CD4-positive, alpha-beta memory T cell (primary cell): Measurements from ENCODE around the gene DISP3. TPM values are rescaled to one million over a fixed set of nuclear protein-coding genes. Genes with fewer than 3 reads are reported as not detected.

Source experiments
- CTCF ChIA-PET: fragments of 350-600 bp; sonication (Branson Sonifier 250); formaldehyde crosslinking; loops from one replicate; lab custom pipeline; 2021; ENCODE audit warnings: inconsistent platforms; ENCODE audit not compliant: partially characterized antibody; lab: Charles Lee
- POLR2A ChIA-PET: fragments of 350-600 bp; sonication (Branson Sonifier 250); formaldehyde crosslinking; loops from one replicate; lab custom pipeline; 2021; ENCODE audit not compliant: partially characterized antibody; lab: Charles Lee
- DNase-seq, 5 donors: peaks; one replicate each; pipeline versions ENCODE4 v3.0.0 to v3.0.0-alpha.2; 2020 to 2022; ENCODE audit warnings: mixed read lengths in 1 of 5
- H3K27ac ChIP-seq: one replicate; pipeline ENCODE4 v1.7.0; 2013; ENCODE audit warnings: low read depth, low read length
- H3K27me3 ChIP-seq: 2 replicates; pipeline ENCODE4 v1.7.0; 2013; ENCODE audit warnings: mild to moderate bottlenecking, low read length, moderate library complexity; ENCODE audit not compliant: insufficient read depth
- H3K36me3 ChIP-seq: 2 replicates; pipeline ENCODE4 v1.7.0; 2013; ENCODE audit warnings: mild to moderate bottlenecking, low read length, moderate library complexity; ENCODE audit not compliant: insufficient read depth
- H3K4me1 ChIP-seq: 2 replicates; pipeline ENCODE4 v1.7.0; 2013; ENCODE audit warnings: mild to moderate bottlenecking, low read length, moderate library complexity; ENCODE audit not compliant: insufficient read depth
- H3K4me3 ChIP-seq, 2 donors: one replicate each; pipeline ENCODE4 v1.7.0; 2013; ENCODE audit warnings: low read length in 2 of 2, mild to moderate bottlenecking in 1 of 2
- H3K9me3 ChIP-seq, 2 donors: one replicate each; pipeline ENCODE4 v1.7.0; 2013; ENCODE audit warnings: low read length in 2 of 2, control low read depth in 1 of 2; ENCODE audit not compliant: control insufficient read depth in 1 of 2
- H3K27ac Mint-ChIP-seq, 7 donors: one replicate each; pipeline ENCODE4 v1.8.0; 2020 to 2021; ENCODE audit warnings: mixed read lengths in 7 of 7, mild to moderate bottlenecking in 6 of 7, inconsistent platforms in 3 of 7, moderate library complexity in 3 of 7
- H3K27me3 Mint-ChIP-seq, 2 donors: one replicate each; pipeline ENCODE4 v1.8.0; 2020 to 2021; ENCODE audit warnings: mixed read lengths in 2 of 2
- H3K36me3 Mint-ChIP-seq, 2 donors: one replicate each; pipeline ENCODE4 v1.8.0; 2020 to 2021; ENCODE audit warnings: mixed read lengths in 2 of 2, inconsistent platforms in 1 of 2, mild to moderate bottlenecking in 1 of 2
- H3K4me1 Mint-ChIP-seq, 4 donors: one replicate each; pipeline ENCODE4 v1.8.0; 2020 to 2021; ENCODE audit warnings: mixed read lengths in 4 of 4, mild to moderate bottlenecking in 1 of 4
- H3K4me3 Mint-ChIP-seq, 8 donors: one replicate each; pipeline ENCODE4 v1.8.0; 2020 to 2021; ENCODE audit warnings: mixed read lengths in 8 of 8, mild to moderate bottlenecking in 7 of 8, moderate library complexity in 6 of 8, inconsistent platforms in 3 of 8
- H3K9me3 Mint-ChIP-seq, 8 donors: one replicate each; pipeline ENCODE4 v1.8.0; 2020 to 2021; ENCODE audit warnings: mixed read lengths in 8 of 8, mild to moderate bottlenecking in 5 of 8, inconsistent platforms in 3 of 8, moderate library complexity in 1 of 8
- intact Hi-C: fragments of 100-400 bp; cut with micrococcal nuclease; formaldehyde crosslinking; loops from one replicate; pipeline ENCODE4 v1.15.1; 2023
- polyA plus RNA-seq, 2 donors: library from polyadenylated mRNA; unstranded; fragments of 300-500 nt; fragmentation: Illumina TruSeq; gene quantifications; one replicate each; pipeline ENCODE4 v1.2.3, GENCODE V29; 2021
- total RNA-seq, 2 experiments: library from RNA; stranded (reverse); gene quantifications; one replicate each; pipeline ENCODE4 v1.2.3, GENCODE V29; 2021

DISP3 gene
- total and polyA plus RNA-seq, 4 experiments from 2014 or later = 0.11 to 0.61 (median 0.42) TPM; not detected in 1

- Mint-ChIP-seq H3K4me1 (peaks cover 0 to 3% (median 0%) of the 10 kb centered on the region in 4 donors), H3K27me3 (peaks cover 9 to 11% of the 10 kb centered on the region in 2 donors), H3K36me3 (no peaks in the 10 kb centered on the region), H3K4me3 (no peak overlapping the region), H3K9me3 (no peaks in the 10 kb centered on the region), H3K27ac (no peak overlapping the region)
- POLR2A ChIA-PET = no interaction called here
- Histone ChIP-seq H3K4me1 (no peaks in the 10 kb centered on the region), H3K36me3 (no peaks in the 10 kb centered on the region), H3K27ac (no peak overlapping the region), H3K9me3 (no peaks in the 10 kb centered on the region), H3K4me3 (no peak overlapping the region), H3K27me3 (peaks cover 5% of the 10 kb centered on the region)
- DNase-seq = no peak
- CTCF ChIA-PET = no interaction called here
- intact Hi-C loops = no loop called here
These were observed 90.6 kb downstream of the DISP3 start for GRCh38 chr1:11569551-11569950.

- no peak overlapping the region for H3K27ac ChIP-seq
- POLR2A ChIA-PET = no interaction called here
- intact Hi-C loops = no loop called here
- Mint-ChIP-seq H3K4me3 (no peak overlapping the region), H3K27me3 (peaks cover 9 to 11% of the 10 kb centered on the region in 2 donors), H3K4me1 (peaks cover 0 to 3% (median 0%) of the 10 kb centered on the region in 4 donors), H3K9me3 (no peaks in the 10 kb centered on the region), H3K27ac (no peak overlapping the region), H3K36me3 (no peaks in the 10 kb centered on the region)
- no peak for DNase-seq
- peaks cover 5% of the 10 kb centered on the region for H3K27me3 ChIP-seq
- H3K4me3 ChIP-seq = no peak overlapping the region
- CTCF ChIA-PET = no interaction called here
- H3K36me3 ChIP-seq = no peaks in the 10 kb centered on the region
- H3K9me3 ChIP-seq = no peaks in the 10 kb centered on the region
- H3K4me1 ChIP-seq = no peaks in the 10 kb centered on the region
These were observed 91.0 kb downstream of the DISP3 start for GRCh38 chr1:11569954-11570353.

GRCh38 chr1:11570821-11571380, 91.9 kb downstream of the DISP3 start:
- ChIA-PET POLR2A (no interaction called here), CTCF (no interaction called here)
- Histone ChIP-seq H3K9me3 (no peaks in the 10 kb centered on the region), H3K36me3 (no peaks in the 10 kb centered on the region), H3K4me3 (no peak overlapping the region), H3K4me1 (no peaks in the 10 kb centered on the region), H3K27ac (no peak overlapping the region), H3K27me3 (peaks cover 5% of the 10 kb centered on the region)
- peaks cover 9 to 14% of the 10 kb centered on the region in 2 donors for H3K27me3 Mint-ChIP-seq
- H3K36me3 Mint-ChIP-seq = no peaks in the 10 kb centered on the region
- H3K9me3 Mint-ChIP-seq = no peaks in the 10 kb centered on the region
- H3K27ac Mint-ChIP-seq = no peak overlapping the region
- H3K4me3 Mint-ChIP-seq = no peak overlapping the region
- intact Hi-C loops = no loop called here
- peaks cover 0 to 3% (median 0%) of the 10 kb centered on the region in 4 donors for H3K4me1 Mint-ChIP-seq
- DNase-seq = no peak

- Histone ChIP-seq H3K4me3 (no peak overlapping the region), H3K27ac (no peak overlapping the region), H3K4me1 (no peaks in the 10 kb centered on the region), H3K9me3 (no peaks in the 10 kb centered on the region), H3K36me3 (no peaks in the 10 kb centered on the region), H3K27me3 (peaks cover 5% of the 10 kb centered on the region)
- H3K4me1 Mint-ChIP-seq = peaks cover 0 to 3% (median 0%) of the 10 kb centered on the region in 4 donors
- intact Hi-C loops = no loop called here
- no peaks in the 10 kb centered on the region for H3K9me3 Mint-ChIP-seq
- H3K27me3 Mint-ChIP-seq = peaks cover 12 to 16% of the 10 kb centered on the region in 2 donors
- no peaks in the 10 kb centered on the region for H3K36me3 Mint-ChIP-seq
- DNase-seq = no peak
- no peak overlapping the region for H3K27ac Mint-ChIP-seq
- POLR2A ChIA-PET = no interaction called here
- no peak overlapping the region for H3K4me3 Mint-ChIP-seq
- CTCF ChIA-PET = no interaction called here
These were observed 93.1 kb downstream of the DISP3 start for GRCh38 chr1:11571906-11572616.

- Mint-ChIP-seq H3K36me3 (no peaks in the 10 kb centered on the region), H3K9me3 (no peaks in the 10 kb centered on the region), H3K4me1 (peaks cover 0 to 3% (median 0%) of the 10 kb centered on the region in 4 donors), H3K27me3 (peaks cover 17 to 18% of the 10 kb centered on the region in 2 donors), H3K4me3 (no peak overlapping the region), H3K27ac (no peak overlapping the region)
- Histone ChIP-seq H3K9me3 (no peaks in the 10 kb centered on the region), H3K27ac (no peak overlapping the region), H3K4me1 (no peaks in the 10 kb centered on the region), H3K27me3 (peaks cover 5% of the 10 kb centered on the region), H3K36me3 (no peaks in the 10 kb centered on the region), H3K4me3 (no peak overlapping the region)
- no peak for DNase-seq
- ChIA-PET CTCF (no interaction called here), POLR2A (no interaction called here)
- intact Hi-C loops = no loop called here
These were observed 94.2 kb downstream of the DISP3 start for GRCh38 chr1:11573116-11573692.

GRCh38 chr1:11575553-11575952, 96.6 kb downstream of the DISP3 start:
- ChIA-PET CTCF (no interaction called here), POLR2A (no interaction called here)
- Mint-ChIP-seq H3K36me3 (no peaks in the 10 kb centered on the region), H3K4me1 (peaks cover 0 to 3% (median 0%) of the 10 kb centered on the region in 4 donors), H3K27me3 (peaks cover 14 to 15% of the 10 kb centered on the region in 2 donors), H3K9me3 (no peaks in the 10 kb centered on the region), H3K27ac (no peak overlapping the region), H3K4me3 (no peak overlapping the region)
- no peak overlapping the region for H3K4me3 ChIP-seq
- no peak for DNase-seq
- intact Hi-C loops = no loop called here
- H3K27ac ChIP-seq = no peak overlapping the region
- H3K27me3 ChIP-seq = peaks cover 3% of the 10 kb centered on the region
- no peaks in the 10 kb centered on the region for H3K36me3 ChIP-seq
- H3K4me1 ChIP-seq = no peaks in the 10 kb centered on the region
- no peaks in the 10 kb centered on the region for H3K9me3 ChIP-seq

- Histone ChIP-seq H3K4me3 (no peak overlapping the region), H3K36me3 (no peaks in the 10 kb centered on the region), H3K4me1 (no peaks in the 10 kb centered on the region), H3K27ac (no peak overlapping the region), H3K9me3 (no peaks in the 10 kb centered on the region), H3K27me3 (no peaks in the 10 kb centered on the region)
- DNase-seq = no peak
- no peak overlapping the region for H3K4me3 Mint-ChIP-seq
- intact Hi-C loops = no loop called here
- ChIA-PET POLR2A (no interaction called here), CTCF (no interaction called here)
- H3K27me3 Mint-ChIP-seq = peaks cover 14 to 16% of the 10 kb centered on the region in 2 donors
- no peaks in the 10 kb centered on the region for H3K9me3 Mint-ChIP-seq
- no peaks in the 10 kb centered on the region for H3K36me3 Mint-ChIP-seq
- peaks cover 0 to 3% (median 0%) of the 10 kb centered on the region in 4 donors for H3K4me1 Mint-ChIP-seq
- H3K27ac Mint-ChIP-seq = peak overlapping the region in 1 of 7 donors; percentile 24
These were observed 97.3 kb downstream of the DISP3 start for GRCh38 chr1:11576109-11576875.
